Upper lobe of right lung (tissue), 1 donor: ENCODE results near the gene TAOK1. TPM values are rescaled to one million over a fixed set of nuclear protein-coding genes. Genes with fewer than 3 reads are reported as not detected.
"Not testable (repeated sequence)": the region's sequence is repeated elsewhere in the genome, so short reads cannot be mapped to it uniquely, and the experiment has no call there.

Source experiments
- ATAC-seq: fragments of 200-7000 bp; cut with Tn5 transposase; one replicate; pipeline ENCODE4 v1.9.1; 2020; ENCODE audit warnings: mild to moderate bottlenecking, moderate library complexity
- DNase-seq: peaks from one replicate; pipeline ENCODE4 v3.0.0-alpha.2; 2020
- H3K27ac ChIP-seq: fragments of 200-600 bp; one replicate; pipeline ENCODE4 v1.8.0; 2022
- H3K27me3 ChIP-seq: fragments of 200-600 bp; one replicate; pipeline ENCODE4 v1.8.0; 2022; ENCODE audit warnings: mild to moderate bottlenecking
- H3K36me3 ChIP-seq: fragments of 200-600 bp; one replicate; pipeline ENCODE4 v1.8.0; 2022
- H3K4me1 ChIP-seq: fragments of 200-600 bp; one replicate; pipeline ENCODE4 v1.8.0; 2022
- H3K4me3 ChIP-seq: fragments of 200-600 bp; one replicate; pipeline ENCODE4 v1.8.0; 2022; ENCODE audit warnings: mild to moderate bottlenecking
- H3K9me3 ChIP-seq: fragments of 200-600 bp; one replicate; pipeline ENCODE4 v1.8.0; 2022
- CTCF ChIP-seq: fragments of 200-600 bp; IDR thresholded peaks from one replicate; pipeline ENCODE4 v1.8.0; 2022; ENCODE audit warnings: antibody characterized with exemption
- intact Hi-C: fragments of 100-400 bp; cut with DNase I; formaldehyde crosslinking; loops from one replicate; pipeline ENCODE4 v1.11.0; 2022
- total RNA-seq: library from RNA; stranded (reverse); fragmentation: NEBNext Ultra II Directional; extraction: Animal tissue kit (Norgen Biotek cat#: 25700); gene quantifications from one replicate; pipeline ENCODE4 v1.2.1, GENCODE V29; 2021
- donor health status: DM: no; HTN: yes; CAD: no; lungs with severe emphysema.

Gene TAOK1
- total RNA-seq, 1 donor from 2014 or later, result 60.2 TPM

GRCh38 chr17:29474297-29474696 lies 84.1 kb downstream of the TAOK1 start:
- H3K27me3 ChIP-seq, result no peaks in the 10 kb centered on the region
- no peak overlapping the region for H3K4me3 ChIP-seq
- intact Hi-C loops, result no loop called here
- H3K27ac ChIP-seq, result no peak overlapping the region
- ATAC-seq (no peak), DNase-seq (no peak)
- no peak for TF ChIP-seq CTCF
- no peaks in the 10 kb centered on the region for H3K4me1 ChIP-seq
- no peaks in the 10 kb centered on the region for H3K9me3 ChIP-seq
- H3K36me3 ChIP-seq, result peaks cover 26% of the 10 kb centered on the region

DNA sequence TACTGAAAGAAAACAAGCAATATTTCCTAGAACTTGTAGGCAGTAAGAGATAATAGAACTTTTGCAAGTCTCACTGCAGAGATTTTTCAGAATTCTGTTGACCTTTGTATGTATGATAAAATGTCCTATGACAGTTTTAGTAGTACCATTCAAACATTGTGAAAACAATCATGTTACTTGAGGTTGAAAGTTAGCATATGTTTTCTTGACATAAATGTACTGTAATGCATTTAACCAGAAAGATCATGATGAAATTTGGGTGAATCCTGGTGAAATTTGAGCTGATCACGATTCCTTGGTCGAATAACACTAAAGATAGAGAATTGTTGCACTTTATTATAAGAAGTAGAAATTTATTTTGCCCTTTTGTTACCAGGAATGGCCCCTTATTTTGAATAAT lies 85.7 kb downstream of the TAOK1 start:
- intact Hi-C loops, result no loop called here
- ATAC-seq, result no peak
- no peaks in the 10 kb centered on the region for H3K9me3 ChIP-seq

GRCh38 chr17:29480249-29480928 lies 90.2 kb downstream of the TAOK1 start:
- ATAC-seq, DNase-seq: not testable (repeated sequence)
- peaks cover 68% of the 10 kb centered on the region for H3K36me3 ChIP-seq

More for the DNA sequence above, 85.7 kb downstream of the TAOK1 start:
- DNase-seq, result no peak
- no peaks in the 10 kb centered on the region for H3K27me3 ChIP-seq
- H3K4me3 ChIP-seq, result no peak overlapping the region
- no peak for TF ChIP-seq CTCF
- no peak overlapping the region for H3K27ac ChIP-seq
- no peaks in the 10 kb centered on the region for H3K4me1 ChIP-seq
- peaks cover 33% of the 10 kb centered on the region for H3K36me3 ChIP-seq

GRCh38 chr17:29483503-29483902 lies 93.3 kb downstream of the TAOK1 start:
- TF ChIP-seq CTCF, result no peak
- intact Hi-C loops, result no loop called here
- Histone ChIP-seq H3K9me3 (no peaks in the 10 kb centered on the region), H3K36me3 (peaks cover 83% of the 10 kb centered on the region), H3K27me3 (no peaks in the 10 kb centered on the region), H3K27ac (no peak overlapping the region), H3K4me3 (no peak overlapping the region), H3K4me1 (no peaks in the 10 kb centered on the region)
- no peak for DNase-seq
- ATAC-seq, result no peak

More at GRCh38 chr17:29480249-29480928, 90.2 kb downstream of the TAOK1 start:
- H3K4me3 ChIP-seq, H3K27ac ChIP-seq, H3K9me3 ChIP-seq, intact Hi-C loops, H3K27me3 ChIP-seq, H3K4me1 ChIP-seq: not testable (repeated sequence)

GRCh38 chr17:29495011-29495410 lies 104.8 kb downstream of the TAOK1 start:
- DNase-seq (no peak), ATAC-seq (no peak)
- intact Hi-C loops, result no loop called here

More at GRCh38 chr17:29495011-29495410, 104.8 kb downstream of the TAOK1 start:
- H3K4me1 ChIP-seq, result no peaks in the 10 kb centered on the region
- H3K9me3 ChIP-seq, result no peaks in the 10 kb centered on the region
- no peaks in the 10 kb centered on the region for H3K27me3 ChIP-seq
- no peak overlapping the region for H3K4me3 ChIP-seq
- no peak for TF ChIP-seq CTCF
- H3K36me3 ChIP-seq, result peaks cover 92% of the 10 kb centered on the region
- no peak overlapping the region for H3K27ac ChIP-seq
